Kidney (tissue), 14 donors: ENCODE data around the gene MVD. TPM values are rescaled to one million over a fixed set of nuclear protein-coding genes. Genes with fewer than 3 reads are reported as not detected.

Experiments used
- DNase-seq, 5 donors: peaks; one replicate each; pipeline ENCODE4 v3.0.0-alpha.2; 2013 to 2020
- FAIRE-seq: peaks from 2 replicates; lab custom pipeline; 2012; peaks lifted over from hg19 to GRCh38; lab: Jason Lieb, UNC
- H3K27ac ChIP-seq, 2 donors: one replicate each; pipeline ENCODE4 v1.7.0; 2013; ENCODE audit warnings: low read depth in 2 of 2, low read length in 2 of 2, inconsistent platforms in 1 of 2
- H3K27me3 ChIP-seq: one replicate; pipeline ENCODE4 v1.7.1; 2013; ENCODE audit warnings: low read length, inconsistent platforms; ENCODE audit not compliant: control insufficient read depth, insufficient read depth
- H3K36me3 ChIP-seq, 3 donors: one replicate each; pipeline versions ENCODE4 v1.7.0 to v1.7.1; 2013; ENCODE audit warnings: low read length in 3 of 3, control low read depth in 1 of 3, inconsistent platforms in 1 of 3; ENCODE audit not compliant: insufficient read depth in 3 of 3, control insufficient read depth in 2 of 3
- H3K4me1 ChIP-seq, 3 donors: one replicate each; pipeline versions ENCODE4 v1.7.0 to v1.7.1; 2013; ENCODE audit warnings: low read length in 3 of 3, inconsistent platforms in 1 of 3, low read depth in 1 of 3; ENCODE audit not compliant: control insufficient read depth in 2 of 3, insufficient read depth in 2 of 3
- H3K4me3 ChIP-seq, 3 donors: one replicate each; pipeline versions ENCODE4 v1.7.0 to v1.8.1; 2013; ENCODE audit warnings: low read length in 3 of 3, control low read depth in 1 of 3, inconsistent platforms in 1 of 3
- H3K9ac ChIP-seq, 3 donors: one replicate each; pipeline versions ENCODE4 v1.7.0 to v1.7.1; 2013; ENCODE audit warnings: low read length in 3 of 3, control low read depth in 1 of 3, inconsistent platforms in 1 of 3
- H3K9me3 ChIP-seq, 3 donors: one replicate each; pipeline versions ENCODE4 v1.7.0 to v1.7.1; 2013; ENCODE audit warnings: low read length in 3 of 3, control low read depth in 1 of 3, inconsistent platforms in 1 of 3; ENCODE audit not compliant: control insufficient read depth in 2 of 3, insufficient read depth in 1 of 3
- CTCF ChIP-seq: IDR thresholded peaks from 3 replicates; pipeline ENCODE4 v1.5.1; 2012; ENCODE audit warnings: mild to moderate bottlenecking, moderate library complexity, borderline replicate concordance; ENCODE audit not compliant: insufficient read depth; ENCODE audit errors: extremely low read depth
- intact Hi-C: fragments of 100-400 bp; cut with DNase I; formaldehyde crosslinking; loops from one replicate; pipeline ENCODE4 v1.11.1; 2022
- polyA plus RNA-seq: library from polyadenylated mRNA; stranded (reverse); fragments of 350-450 nt; fragmentation: Illumina TruSeq; extraction: RNeasy Lipid Tissue Mini Kit (QIAGEN cat#74804); gene quantifications from one replicate; pipeline ENCODE4 v1.2.3, GENCODE V29; 2014; ENCODE audit warnings: low read depth, low replicate concordance; ENCODE audit not compliant: insufficient read depth
- total RNA-seq: library from RNA; stranded (reverse); fragmentation: NEBNext Ultra II Directional; extraction: Animal tissue kit (Norgen Biotek cat#: 25700); gene quantifications from one replicate; pipeline ENCODE4 v1.2.1, GENCODE V29; 2021
- donor health status: control.
- donor health status: control.
- donor health status: control.
- donor health status: control.
- donor health status: control.
- donor health status: DM: yes; HTN: yes; CAD: no.
- donor health status: Normal renal cell carcinoma (clear cell type).

Gene MVD
- total and polyA plus RNA-seq, 2 donors from 2014 or later, result 35.4 to 48.9 TPM

DNA sequence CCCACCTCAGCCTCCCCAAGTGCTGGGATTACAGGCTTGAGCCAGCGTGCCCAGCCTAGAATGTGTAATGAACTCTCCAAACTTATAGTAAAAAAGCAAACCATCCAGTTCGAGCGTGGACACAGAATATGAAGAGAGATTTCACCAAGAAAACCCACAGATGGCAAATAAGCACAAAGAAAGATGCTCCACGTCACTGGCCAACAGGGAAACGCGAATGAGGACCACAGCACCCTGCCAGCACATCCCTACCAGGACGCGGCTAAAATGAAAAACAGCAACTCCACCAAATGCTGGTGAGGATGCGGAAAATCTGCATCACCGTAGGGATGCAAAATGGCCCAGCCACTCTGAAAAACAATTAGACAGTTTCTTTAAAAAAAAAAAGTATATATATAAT is 1.4 kb downstream of the MVD start:
- DNase-seq (no peak), FAIRE-seq (no peak)
- Histone ChIP-seq H3K9me3 (no peaks in the 10 kb centered on the region), H3K4me3 (no peak overlapping the region), H3K27ac (no peak overlapping the region), H3K36me3 (no peaks in the 10 kb centered on the region), H3K4me1 (peaks cover 0 to 4% (median 0%) of the 10 kb centered on the region in 3 donors), H3K27me3 (no peaks in the 10 kb centered on the region), H3K9ac (no peak overlapping the region)
- intact Hi-C loops, result no loop called here
- TF ChIP-seq CTCF, result no peak

GRCh38 chr16:88659160-88659559 is 3.7 kb downstream of the MVD start:
- intact Hi-C loops, result no loop called here
- FAIRE-seq, result no peak

DNA sequence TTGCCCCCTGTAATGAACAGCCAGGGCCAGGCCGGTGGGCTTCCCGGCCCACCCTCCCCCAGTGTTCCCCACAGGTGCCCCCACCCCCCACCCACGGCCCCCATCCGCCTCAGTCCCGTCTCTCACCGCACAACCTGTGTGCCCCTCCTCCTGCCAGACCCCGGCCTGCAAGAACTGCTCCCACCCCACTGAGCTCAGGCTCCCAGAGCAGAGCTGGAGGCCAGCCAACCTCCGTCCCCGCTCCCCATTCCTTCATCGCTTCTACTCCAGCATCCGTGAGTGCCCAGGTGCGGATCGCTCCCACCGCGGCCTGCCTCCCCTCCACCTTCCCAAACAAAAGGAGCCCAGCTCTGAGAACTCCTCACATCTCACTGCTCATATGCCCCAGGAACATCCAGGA is 4.2 kb downstream of the MVD start:
- TF ChIP-seq CTCF, result no peak

More at GRCh38 chr16:88659160-88659559, 3.7 kb downstream of the MVD start:
- Histone ChIP-seq H3K4me3 (no peak overlapping the region), H3K36me3 (peaks cover 0 to 3% (median 0%) of the 10 kb centered on the region in 3 donors), H3K27ac (no peak overlapping the region), H3K4me1 (peaks cover 0 to 4% (median 0%) of the 10 kb centered on the region in 3 donors), H3K9ac (no peak overlapping the region), H3K27me3 (no peaks in the 10 kb centered on the region), H3K9me3 (no peaks in the 10 kb centered on the region)
- no peak for TF ChIP-seq CTCF
- no peak for DNase-seq

DNA sequence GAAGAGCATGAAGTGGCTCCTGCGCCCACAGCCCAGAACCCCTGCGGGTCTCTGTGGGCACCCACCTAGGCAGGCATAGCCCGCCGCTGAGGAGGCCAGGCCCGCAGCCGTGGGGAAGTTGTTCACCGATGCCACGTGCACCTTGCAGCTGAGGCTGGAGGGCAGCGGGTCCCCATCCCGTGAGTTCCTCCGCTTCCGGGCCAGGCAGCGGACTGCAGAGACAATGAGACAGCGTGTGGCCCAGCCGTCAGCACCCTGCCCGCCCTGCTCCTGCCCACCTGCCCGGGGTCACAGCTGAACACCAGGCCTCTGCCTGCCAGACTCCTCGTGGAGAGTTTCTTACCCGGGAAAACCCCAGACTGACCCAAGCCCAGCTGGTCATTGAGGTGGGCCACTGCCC is 5.5 kb downstream of the MVD start:
- intact Hi-C loops, result no loop called here
- Histone ChIP-seq H3K4me3 (no peak overlapping the region), H3K27me3 (no peaks in the 10 kb centered on the region), H3K9me3 (no peaks in the 10 kb centered on the region), H3K27ac (no peak overlapping the region), H3K4me1 (peaks cover 0 to 3% (median 0%) of the 10 kb centered on the region in 3 donors), H3K36me3 (peaks cover 0 to 3% (median 0%) of the 10 kb centered on the region in 3 donors), H3K9ac (no peak overlapping the region)
- no peak for TF ChIP-seq CTCF
- no peak for DNase-seq
- FAIRE-seq, result no peak

More for the DNA sequence above, 4.2 kb downstream of the MVD start:
- Histone ChIP-seq H3K4me3 (no peak overlapping the region), H3K36me3 (peaks cover 0 to 3% (median 0%) of the 10 kb centered on the region in 3 donors), H3K27me3 (no peaks in the 10 kb centered on the region), H3K9me3 (no peaks in the 10 kb centered on the region), H3K4me1 (peaks cover 0 to 4% (median 0%) of the 10 kb centered on the region in 3 donors), H3K9ac (no peak overlapping the region), H3K27ac (no peak overlapping the region)
- FAIRE-seq (no peak), DNase-seq (no peak)
- intact Hi-C loops, result no loop called here
